Cardiac fibroblast (primary cell): ENCODE measurements around the gene TFE3.
"Not testable (repeated sequence)": the region's sequence is repeated elsewhere in the genome, so short reads cannot be mapped to it uniquely, and the experiment has no call there.

Experiments used
- DNase-seq, 2 donors: peaks; one replicate each; pipeline versions ENCODE4 v3.0.0 to v3.0.0-alpha.2; 2010; ENCODE audit warnings: low read depth in 2 of 2
- H3K4me3 ChIP-seq, 2 donors: replicated peaks in 1 of 2; 1 replicate in 1 of 2; 2 replicates in 1 of 2; pipeline ENCODE4 v1.5.1; 2011; ENCODE audit warnings: low read depth in 2 of 2, low read length in 2 of 2, mild to moderate bottlenecking in 2 of 2, moderate library complexity in 1 of 2
- TF ChIP-seq, protein P1 (sequence below): IDR thresholded peaks from one replicate; pipeline ENCODE4 v1.5.1; 2011; ENCODE audit warnings: low read depth, mild to moderate bottlenecking, low read length, inconsistent platforms

TFE3 gene

DNA sequence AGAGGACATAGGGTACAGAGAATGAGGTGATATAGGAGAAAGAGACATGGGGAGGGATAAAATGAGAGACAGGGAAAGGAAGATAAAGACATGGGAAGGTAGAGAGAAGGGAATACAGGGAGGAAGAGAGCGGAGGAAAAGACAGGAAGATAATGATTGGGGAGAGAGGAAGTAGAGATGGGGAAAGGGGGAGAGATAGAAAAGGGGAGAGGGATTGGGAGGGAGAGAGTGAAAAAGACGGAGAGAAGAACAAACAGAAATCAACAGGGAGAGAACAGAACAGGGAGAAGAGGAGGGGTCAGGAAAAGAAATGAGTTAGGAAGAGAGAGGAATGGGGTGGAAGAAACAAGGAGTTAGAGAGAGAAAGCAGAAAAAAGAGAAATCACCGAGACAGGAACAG is 45.7 kb downstream of the TFE3 start:
- H3K4me3 ChIP-seq, result no peak overlapping the region
- TF ChIP-seq, protein P1, sequence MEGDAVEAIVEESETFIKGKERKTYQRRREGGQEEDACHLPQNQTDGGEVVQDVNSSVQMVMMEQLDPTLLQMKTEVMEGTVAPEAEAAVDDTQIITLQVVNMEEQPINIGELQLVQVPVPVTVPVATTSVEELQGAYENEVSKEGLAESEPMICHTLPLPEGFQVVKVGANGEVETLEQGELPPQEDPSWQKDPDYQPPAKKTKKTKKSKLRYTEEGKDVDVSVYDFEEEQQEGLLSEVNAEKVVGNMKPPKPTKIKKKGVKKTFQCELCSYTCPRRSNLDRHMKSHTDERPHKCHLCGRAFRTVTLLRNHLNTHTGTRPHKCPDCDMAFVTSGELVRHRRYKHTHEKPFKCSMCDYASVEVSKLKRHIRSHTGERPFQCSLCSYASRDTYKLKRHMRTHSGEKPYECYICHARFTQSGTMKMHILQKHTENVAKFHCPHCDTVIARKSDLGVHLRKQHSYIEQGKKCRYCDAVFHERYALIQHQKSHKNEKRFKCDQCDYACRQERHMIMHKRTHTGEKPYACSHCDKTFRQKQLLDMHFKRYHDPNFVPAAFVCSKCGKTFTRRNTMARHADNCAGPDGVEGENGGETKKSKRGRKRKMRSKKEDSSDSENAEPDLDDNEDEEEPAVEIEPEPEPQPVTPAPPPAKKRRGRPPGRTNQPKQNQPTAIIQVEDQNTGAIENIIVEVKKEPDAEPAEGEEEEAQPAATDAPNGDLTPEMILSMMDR, result no peak
- DNase-seq, result no peak

DNA sequence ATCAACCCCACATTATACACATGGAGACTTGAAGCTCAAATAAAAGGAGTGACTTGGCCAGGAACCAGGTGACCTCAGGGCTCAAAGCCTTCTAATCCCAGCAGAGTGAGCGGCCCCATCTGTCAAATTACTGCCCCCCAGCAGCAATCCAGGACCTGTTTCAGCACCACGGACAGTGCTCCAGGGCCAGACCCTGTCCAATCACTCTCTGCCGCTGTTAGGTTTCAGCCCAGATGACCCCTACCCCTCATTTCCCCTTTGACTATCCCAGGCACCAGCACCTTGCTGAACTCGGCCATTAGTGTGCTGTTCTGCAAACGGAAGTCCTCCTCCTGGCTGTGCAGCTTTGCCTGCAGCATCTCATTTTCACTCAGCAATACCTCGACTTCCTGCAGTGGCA is 46.2 kb downstream of the TFE3 start:
- no peak for DNase-seq
- TF ChIP-seq, protein P1, result no peak
- no peak overlapping the region for H3K4me3 ChIP-seq

DNA sequence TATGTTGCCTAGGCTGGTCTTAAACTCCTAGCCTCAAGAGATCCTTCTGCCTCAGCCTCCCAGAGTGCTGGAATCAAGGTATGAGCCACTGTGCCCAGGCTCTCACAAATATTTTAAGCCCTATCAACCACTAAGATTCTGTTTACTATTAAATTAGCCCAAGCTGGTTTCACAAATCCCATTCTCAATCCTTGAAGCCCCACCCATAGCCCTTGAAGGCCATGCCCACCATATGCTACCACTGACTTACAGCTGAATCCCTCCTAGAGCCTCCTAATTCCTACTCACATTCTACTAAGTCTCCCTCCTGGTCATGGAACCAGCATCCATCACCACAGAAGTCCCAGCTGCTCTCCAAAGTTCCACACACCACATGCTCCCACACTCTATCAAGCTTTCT is 50.8 kb downstream of the TFE3 start:
- TF ChIP-seq, protein P1, result no peak
- H3K4me3 ChIP-seq, result no peak overlapping the region
- no peak for DNase-seq

DNA sequence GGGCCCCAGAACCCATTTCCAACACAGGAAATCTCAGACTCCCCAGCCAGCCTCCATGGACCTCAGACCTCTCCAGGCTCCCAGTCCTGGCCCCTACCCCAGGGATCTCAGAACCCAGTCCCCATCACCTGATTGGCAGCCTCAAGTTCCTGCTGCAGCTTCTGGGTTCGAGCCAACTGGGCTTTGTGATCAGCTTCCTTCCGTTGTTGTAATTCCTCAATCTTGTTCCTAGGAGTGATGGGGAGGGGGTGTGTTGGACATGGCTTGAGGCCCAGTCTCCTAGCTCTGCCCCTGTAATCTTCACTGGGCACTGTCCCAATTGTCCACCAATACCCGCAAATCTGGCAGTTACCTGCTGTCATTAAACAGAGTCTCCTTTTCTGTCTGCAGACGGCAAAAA is 53.7 kb downstream of the TFE3 start:
- TF ChIP-seq, protein P1, result no peak
- peak in 1 of 2 donors; percentile 31 for DNase-seq
- no peak overlapping the region for H3K4me3 ChIP-seq

DNA sequence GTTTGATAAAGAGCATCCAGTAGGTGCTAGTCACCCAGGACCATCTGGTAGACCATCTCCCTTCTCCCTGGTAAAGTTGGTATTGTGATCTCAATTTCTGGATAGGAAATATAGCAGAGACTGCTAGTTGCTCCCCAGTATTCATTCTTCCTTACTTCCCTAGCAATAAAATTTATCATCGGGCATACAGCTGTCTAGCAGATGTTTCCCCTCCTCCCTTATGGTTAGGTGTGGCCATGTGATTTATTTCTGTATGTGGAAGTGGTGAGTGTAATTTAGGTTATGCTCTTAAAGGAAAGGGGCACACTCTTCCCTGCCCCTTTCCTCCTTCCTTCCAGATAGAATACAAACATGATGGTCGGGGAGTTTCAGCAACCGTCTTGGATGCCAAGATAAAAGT is 59.3 kb downstream of the TFE3 start:
- TF ChIP-seq, protein P1, result no peak
- no peak for DNase-seq
- no peak overlapping the region for H3K4me3 ChIP-seq

DNA sequence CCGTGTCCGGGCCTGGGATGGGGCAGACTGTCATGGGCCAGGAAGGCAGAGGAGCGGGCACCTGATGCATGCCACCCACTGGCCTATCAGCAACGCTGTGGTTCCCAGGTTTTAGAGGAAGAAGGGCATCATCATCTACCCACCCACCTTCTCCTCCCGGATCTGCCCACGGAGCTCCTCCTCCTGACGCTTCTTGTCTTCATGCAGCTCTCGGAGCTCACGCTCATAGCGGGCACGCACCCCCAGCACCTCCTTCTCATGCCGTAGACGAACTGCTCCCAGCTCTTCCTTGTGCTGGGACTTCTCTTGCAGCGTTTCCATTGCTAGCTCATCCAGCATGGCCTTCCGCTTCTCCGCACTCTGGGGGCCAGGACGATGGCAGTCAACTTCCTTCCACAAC is 60.1 kb downstream of the TFE3 start:
- H3K4me3 ChIP-seq, result no peak overlapping the region
- TF ChIP-seq, protein P1, result no peak
- DNase-seq, result no peak

DNA sequence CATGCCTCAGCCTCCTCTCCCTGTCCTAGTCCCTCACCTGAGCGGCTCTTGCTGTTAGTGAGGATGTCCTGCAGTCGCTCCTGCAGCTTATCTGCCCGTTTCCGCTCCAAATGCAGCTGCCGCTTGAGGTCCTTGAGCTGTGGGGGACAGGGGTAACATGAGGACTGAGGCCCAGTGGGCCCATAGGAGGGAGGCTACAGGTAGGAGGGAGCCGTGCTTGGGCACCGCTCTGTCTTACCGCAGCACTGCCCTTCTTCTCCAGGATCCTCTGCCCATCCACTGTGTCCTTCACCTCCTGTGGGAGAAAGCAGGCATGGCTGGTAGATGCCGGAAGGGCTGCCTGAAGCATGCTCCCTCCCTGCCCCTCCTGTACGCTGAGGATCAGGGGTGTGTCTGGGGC is 62.0 kb downstream of the TFE3 start:
- H3K4me3 ChIP-seq, result no peak overlapping the region
- DNase-seq, result no peak
- TF ChIP-seq, protein P1, result no peak

DNA sequence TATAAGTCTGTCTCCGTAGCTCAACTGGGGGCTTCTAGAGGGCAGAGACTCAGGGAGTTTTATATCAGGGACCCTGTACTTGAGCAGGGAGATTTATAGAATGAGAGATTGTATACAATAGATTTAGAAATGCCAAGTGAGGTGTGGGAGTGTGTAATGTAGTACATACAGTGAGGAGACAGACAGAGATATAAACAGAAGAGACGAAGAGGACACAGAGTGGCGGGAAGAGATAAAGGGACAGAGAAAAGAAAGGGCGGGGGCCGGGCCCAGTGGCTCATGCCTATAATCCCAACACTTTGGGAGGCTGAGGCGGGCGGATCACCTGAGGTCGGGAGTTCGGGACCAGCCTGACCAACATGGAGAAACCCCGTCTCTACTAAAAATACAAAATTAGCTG is 62.8 kb downstream of the TFE3 start:
- H3K4me3 ChIP-seq, DNase-seq: not testable (repeated sequence)
